ENCODE results near the gene C1orf198. TPM values are rescaled to one million over a fixed set of nuclear protein-coding genes. Genes with fewer than 3 reads are reported as not detected.

Gene C1orf198
- total RNA-seq, 4 donors from 2014 or later: 95.6 to 214 (median 140) TPM

GRCh38 chr1:230793463-230793745 is 74.9 kb downstream of the C1orf198 start:
- Histone ChIP-seq H3K9me3 (no peaks in the 10 kb centered on the region), H3K36me3 (no peaks in the 10 kb centered on the region), H3K4me3 (no peak overlapping the region), H3K27me3 (no peaks in the 10 kb centered on the region), H3K4me1 (peaks cover 0 to 10% (median 3%) of the 10 kb centered on the region in 4 donors), H3K27ac (replicated peaks in 1 of 4) (no peak overlapping the region)
- WGBS: 94% methylated on average over 9 of the region's 9 CpGs
- intact Hi-C loops (cut with DNase I): no loop called here
- no peak for DNase-seq (ENCODE audit: extremely low spot score)
- TF ChIP-seq, protein P1, sequence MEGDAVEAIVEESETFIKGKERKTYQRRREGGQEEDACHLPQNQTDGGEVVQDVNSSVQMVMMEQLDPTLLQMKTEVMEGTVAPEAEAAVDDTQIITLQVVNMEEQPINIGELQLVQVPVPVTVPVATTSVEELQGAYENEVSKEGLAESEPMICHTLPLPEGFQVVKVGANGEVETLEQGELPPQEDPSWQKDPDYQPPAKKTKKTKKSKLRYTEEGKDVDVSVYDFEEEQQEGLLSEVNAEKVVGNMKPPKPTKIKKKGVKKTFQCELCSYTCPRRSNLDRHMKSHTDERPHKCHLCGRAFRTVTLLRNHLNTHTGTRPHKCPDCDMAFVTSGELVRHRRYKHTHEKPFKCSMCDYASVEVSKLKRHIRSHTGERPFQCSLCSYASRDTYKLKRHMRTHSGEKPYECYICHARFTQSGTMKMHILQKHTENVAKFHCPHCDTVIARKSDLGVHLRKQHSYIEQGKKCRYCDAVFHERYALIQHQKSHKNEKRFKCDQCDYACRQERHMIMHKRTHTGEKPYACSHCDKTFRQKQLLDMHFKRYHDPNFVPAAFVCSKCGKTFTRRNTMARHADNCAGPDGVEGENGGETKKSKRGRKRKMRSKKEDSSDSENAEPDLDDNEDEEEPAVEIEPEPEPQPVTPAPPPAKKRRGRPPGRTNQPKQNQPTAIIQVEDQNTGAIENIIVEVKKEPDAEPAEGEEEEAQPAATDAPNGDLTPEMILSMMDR (IDR thresholded peaks at IDR 0.05): no peak
- no peak for TF ChIP-seq POLR2A (IDR thresholded peaks at IDR 0.05; ENCODE audit: low read depth)
- no peak for TF ChIP-seq POLR2AphosphoS5 (IDR thresholded peaks at IDR 0.05)
- no peak for TF ChIP-seq EP300 (IDR thresholded peaks at IDR 0.05)

GRCh38 chr1:230792691-230793462 is 75.4 kb downstream of the C1orf198 start:
- WGBS: 92% methylated on average over 13 of the region's 13 CpGs
- Histone ChIP-seq H3K4me3 (no peak overlapping the region), H3K27me3 (no peaks in the 10 kb centered on the region), H3K9me3 (no peaks in the 10 kb centered on the region), H3K27ac (replicated peaks in 1 of 4) (no peak overlapping the region), H3K4me1 (peaks cover 0 to 4% (median 2%) of the 10 kb centered on the region in 4 donors), H3K36me3 (no peaks in the 10 kb centered on the region)
- intact Hi-C loops (cut with DNase I): no loop called here
- TF ChIP-seq EP300 (IDR thresholded peaks at IDR 0.05) (no peak), POLR2AphosphoS5 (IDR thresholded peaks at IDR 0.05) (no peak), POLR2A (IDR thresholded peaks at IDR 0.05; ENCODE audit: low read depth) (no peak)
- TF ChIP-seq, protein P1 (IDR thresholded peaks at IDR 0.05): no peak
- peak; percentile 77 for DNase-seq (ENCODE audit: extremely low spot score)

DNA sequence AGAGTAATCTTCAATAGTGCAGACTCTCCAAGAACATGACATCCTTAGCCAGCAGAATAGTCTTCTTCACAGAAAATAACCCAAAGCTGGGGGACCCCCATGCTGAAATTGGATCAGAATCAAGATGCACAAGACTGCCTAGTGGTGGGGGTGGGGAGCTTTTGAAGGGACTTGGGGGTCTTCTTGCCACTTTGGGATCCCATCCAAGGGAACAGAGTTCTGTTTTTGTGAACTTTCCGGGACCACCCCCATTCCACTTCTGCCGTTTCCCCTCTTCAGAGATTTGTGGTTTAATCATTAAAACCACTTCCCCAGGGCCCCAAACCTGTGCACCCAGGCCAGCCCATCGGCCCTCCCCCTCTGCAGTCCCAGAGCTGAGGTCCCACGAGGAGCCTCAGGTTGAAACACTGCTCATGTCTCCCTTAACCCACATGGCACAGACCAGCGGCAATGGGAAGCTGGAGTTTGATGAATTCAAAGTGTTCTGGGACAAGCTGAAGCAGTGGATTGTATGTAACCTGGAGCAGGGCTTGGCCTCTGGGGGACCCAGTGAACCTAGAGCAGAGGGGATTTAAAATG is 76.2 kb downstream of the C1orf198 start:
- Histone ChIP-seq H3K27me3 (no peaks in the 10 kb centered on the region), H3K4me1 (no peaks in the 10 kb centered on the region), H3K36me3 (no peaks in the 10 kb centered on the region), H3K27ac (replicated peaks in 1 of 4) (no peak overlapping the region), H3K9me3 (no peaks in the 10 kb centered on the region), H3K4me3 (no peak overlapping the region)
- TF ChIP-seq POLR2AphosphoS5 (IDR thresholded peaks at IDR 0.05) (no peak), POLR2A (IDR thresholded peaks at IDR 0.05; ENCODE audit: low read depth) (no peak), EP300 (IDR thresholded peaks at IDR 0.05) (no peak)
- TF ChIP-seq, protein P1 (IDR thresholded peaks at IDR 0.05): no peak
- intact Hi-C loops (cut with DNase I): no loop called here
- peak; percentile 88 for DNase-seq (ENCODE audit: extremely low spot score)
- 66% methylated on average over 5 of the region's 5 CpGs for WGBS

- H3K36me3 ChIP-seq: no peaks in the 10 kb centered on the region
- H3K4me3 ChIP-seq: no peak overlapping the region
- peak; percentile 68 for DNase-seq (ENCODE audit: extremely low spot score)
- H3K4me1 ChIP-seq: no peaks in the 10 kb centered on the region
- 83% methylated on average over 5 of the region's 5 CpGs for WGBS
- H3K27me3 ChIP-seq: no peaks in the 10 kb centered on the region
- intact Hi-C loops (cut with DNase I): no loop called here
- TF ChIP-seq EP300 (IDR thresholded peaks at IDR 0.05) (no peak), POLR2A (IDR thresholded peaks at IDR 0.05; ENCODE audit: low read depth) (no peak), POLR2AphosphoS5 (IDR thresholded peaks at IDR 0.05) (no peak)
- TF ChIP-seq, protein P1 (IDR thresholded peaks at IDR 0.05): no peak
- H3K27ac ChIP-seq (replicated peaks in 1 of 4): no peak overlapping the region
- H3K9me3 ChIP-seq: no peaks in the 10 kb centered on the region
These were observed 78.3 kb downstream of the C1orf198 start for GRCh38 chr1:230790026-230790425.
